RWPE1 (cell line): Measurements from ENCODE around the gene VPS11.

Experiments
- CTCF ChIA-PET: fragments of 350-600 bp; sonication (Branson Sonifier 250); formaldehyde crosslinking; extraction: SDS; loops from one replicate; lab custom pipeline; 2021; lab: Yijun Ruan, JAX
- POLR2A ChIA-PET: fragments of 400-600 bp; formaldehyde crosslinking; extraction: SDS; loops from one replicate; lab custom pipeline; 2020; ENCODE audit warnings: antibody characterized with exemption; ENCODE audit not compliant: low non-redundant PET; lab: Yijun Ruan, JAX
- DNase-seq: peaks from one replicate; pipeline ENCODE4 v3.0.0; 2012; ENCODE audit warnings: low spot score
- H3K27ac ChIP-seq: fragments of 450-650 bp; 2 replicates; pipeline ENCODE4 v1.5.1; 2017
- TF ChIP-seq, protein P1 (sequence below): fragments of 450-650 bp; conservative IDR thresholded peaks from 2 replicates; pipeline ENCODE4 v1.5.1; 2017; ENCODE audit warnings: low read depth, mild to moderate bottlenecking

The VPS11 gene

GRCh38 chr11:119024430-119025098 lies 43.1 kb upstream of the VPS11 start:
- H3K27ac ChIP-seq, result peak overlapping the region; percentile 81
- no peak for DNase-seq
- TF ChIP-seq, protein P1, sequence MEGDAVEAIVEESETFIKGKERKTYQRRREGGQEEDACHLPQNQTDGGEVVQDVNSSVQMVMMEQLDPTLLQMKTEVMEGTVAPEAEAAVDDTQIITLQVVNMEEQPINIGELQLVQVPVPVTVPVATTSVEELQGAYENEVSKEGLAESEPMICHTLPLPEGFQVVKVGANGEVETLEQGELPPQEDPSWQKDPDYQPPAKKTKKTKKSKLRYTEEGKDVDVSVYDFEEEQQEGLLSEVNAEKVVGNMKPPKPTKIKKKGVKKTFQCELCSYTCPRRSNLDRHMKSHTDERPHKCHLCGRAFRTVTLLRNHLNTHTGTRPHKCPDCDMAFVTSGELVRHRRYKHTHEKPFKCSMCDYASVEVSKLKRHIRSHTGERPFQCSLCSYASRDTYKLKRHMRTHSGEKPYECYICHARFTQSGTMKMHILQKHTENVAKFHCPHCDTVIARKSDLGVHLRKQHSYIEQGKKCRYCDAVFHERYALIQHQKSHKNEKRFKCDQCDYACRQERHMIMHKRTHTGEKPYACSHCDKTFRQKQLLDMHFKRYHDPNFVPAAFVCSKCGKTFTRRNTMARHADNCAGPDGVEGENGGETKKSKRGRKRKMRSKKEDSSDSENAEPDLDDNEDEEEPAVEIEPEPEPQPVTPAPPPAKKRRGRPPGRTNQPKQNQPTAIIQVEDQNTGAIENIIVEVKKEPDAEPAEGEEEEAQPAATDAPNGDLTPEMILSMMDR, result no peak
- ChIA-PET CTCF (no interaction called here), POLR2A (no interaction called here)

DNA sequence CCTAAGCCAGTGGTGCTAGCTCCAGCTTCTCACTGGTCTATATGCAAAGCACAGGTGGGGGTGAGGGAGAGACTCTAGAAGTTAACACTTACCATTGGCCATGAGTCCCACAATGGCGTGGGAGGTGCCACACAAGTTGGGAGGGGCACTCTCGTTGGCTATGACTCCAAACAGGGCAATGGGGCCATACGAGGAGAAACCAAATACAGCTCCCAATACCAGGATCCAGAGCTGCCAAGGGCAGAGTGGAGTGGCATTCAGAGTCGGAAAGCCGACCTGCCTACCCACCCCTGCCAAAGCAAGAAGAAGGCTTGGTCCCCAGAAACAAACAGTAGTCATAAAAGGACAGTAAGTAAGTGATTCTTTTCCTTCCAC lies 42.5 kb upstream of the VPS11 start:
- CTCF ChIA-PET, result interaction anchor here (0.6 kb wide), 1 partner anchor 1438 kb away, joined by 3 read pairs; no protein-coding TSS in a partner anchor
- H3K27ac ChIP-seq, result peak overlapping the region; percentile 81
- TF ChIP-seq, protein P1, result no peak
- DNase-seq, result no peak
- POLR2A ChIA-PET, result no interaction called here

DNA sequence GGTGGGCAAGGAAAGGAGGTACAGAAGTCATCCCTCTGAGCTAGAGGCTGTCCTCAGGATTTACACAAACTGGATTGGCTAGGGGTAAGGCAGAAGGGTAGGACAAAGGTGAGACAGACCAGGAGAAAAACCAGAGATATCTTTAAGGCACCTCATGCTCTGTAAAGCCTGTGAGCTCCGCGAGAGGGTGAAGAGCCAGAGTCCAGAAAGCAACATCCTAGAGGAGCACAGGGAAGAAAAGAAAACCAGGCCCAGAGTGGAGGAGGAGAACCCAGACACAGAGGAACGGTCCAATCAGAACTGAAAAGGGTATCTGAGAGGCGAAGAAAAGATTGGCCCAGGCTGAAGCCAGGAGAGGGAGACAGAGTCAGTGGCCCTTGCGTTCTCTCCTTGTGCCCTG lies 42.1 kb upstream of the VPS11 start:
- TF ChIP-seq, protein P1, result no peak
- no peak for DNase-seq
- peak overlapping the region; percentile 81 for H3K27ac ChIP-seq
- ChIA-PET CTCF (interaction anchor here (0.6 kb wide), 1 partner anchor 1439 kb away, joined by 3 read pairs; no protein-coding TSS in a partner anchor), POLR2A (no interaction called here)

- TF ChIP-seq, protein P1, result no peak
- POLR2A ChIA-PET, result no interaction called here
- CTCF ChIA-PET, result interaction anchor here (0.6 kb wide), 1 partner anchor 1439 kb away, joined by 3 read pairs; no protein-coding TSS in a partner anchor
- no peak for DNase-seq
- H3K27ac ChIP-seq, result peak overlapping the region; percentile 81
Observed at GRCh38 chr11:119025978-119026766, 41.4 kb upstream of the VPS11 start.

- DNase-seq, result no peak
- POLR2A ChIA-PET, result no interaction called here
- TF ChIP-seq, protein P1, result no peak
- H3K27ac ChIP-seq, result peak overlapping the region; percentile 81
- CTCF ChIA-PET, result interaction anchor here (0.7 kb wide), 1 partner anchor 8 kb away, joined by 3 read pairs; no protein-coding TSS in a partner anchor
Observed at GRCh38 chr11:119026970-119027369, 40.6 kb upstream of the VPS11 start.

DNA sequence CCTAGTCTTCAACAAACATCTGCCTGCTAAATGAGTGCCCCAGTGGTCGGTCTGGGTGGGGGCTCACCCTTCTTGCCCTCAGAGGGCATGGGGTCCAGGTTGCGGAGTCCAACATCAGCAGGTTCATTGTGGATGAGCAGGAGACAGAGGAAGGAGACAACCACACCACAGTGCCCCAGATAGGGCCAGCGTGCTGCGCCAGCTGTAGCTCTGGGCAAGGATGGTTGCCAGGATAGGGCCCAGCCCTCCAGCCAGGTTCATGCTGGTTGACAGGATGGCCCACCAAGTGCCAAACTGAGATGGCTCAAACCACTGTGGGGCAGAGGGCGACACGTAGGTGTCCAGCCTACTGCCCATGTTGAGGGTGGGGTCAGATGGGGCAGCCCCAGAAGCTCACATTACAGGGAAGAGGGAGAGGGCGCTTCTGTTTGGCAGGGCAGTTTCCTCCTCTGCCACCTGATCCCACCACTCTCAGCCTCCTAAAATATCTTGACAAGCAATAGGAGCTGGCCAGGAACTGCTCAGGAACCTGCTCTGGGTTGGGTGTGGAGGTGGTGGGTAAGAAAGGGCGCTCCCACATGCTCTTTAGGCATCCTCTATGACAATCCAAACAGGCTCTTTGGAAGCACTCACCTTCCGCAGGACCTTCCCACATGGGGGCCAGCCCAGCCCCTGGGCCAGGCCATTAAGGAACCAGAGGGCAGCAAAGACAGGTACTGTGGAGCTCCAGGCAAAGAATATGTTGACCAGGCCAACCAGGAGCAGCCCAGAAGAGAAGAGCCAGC lies 39.9 kb upstream of the VPS11 start:
- peak overlapping the region; percentile 81 for H3K27ac ChIP-seq
- no peak for DNase-seq
- POLR2A ChIA-PET, result no interaction called here
- TF ChIP-seq, protein P1, result no peak
- CTCF ChIA-PET, result interaction anchor here (0.7 kb wide), 1 partner anchor 8 kb away, joined by 3 read pairs; no protein-coding TSS in a partner anchor
